ENCODE data around the gene PEAK1. TPM values are rescaled to one million over a fixed set of nuclear protein-coding genes. Genes with fewer than 3 reads are reported as not detected.

Gene PEAK1
- total RNA-seq, 1 experiment from 2014 or later, result 13.8 TPM

GRCh38 chr15:77173487-77173886, 246.4 kb downstream of the PEAK1 start:
- DNase-seq (no peak), ATAC-seq (no peak)
- ChIA-PET CTCF (no interaction called here), POLR2A (ENCODE audit: unreplicated experiment) (no interaction called here)
- Histone ChIP-seq H3K36me3 (ENCODE audit: low read depth, low read length) (no peaks in the 10 kb centered on the region), H3K4me1 (ENCODE audit: insufficient read depth, low read length) (no peaks in the 10 kb centered on the region), H3K9me3 (ENCODE audit: low read length) (no peaks in the 10 kb centered on the region), H3F3A (ENCODE audit: low read length, unreplicated experiment) (no peaks in the 10 kb centered on the region), H3K9ac (ENCODE audit: low read length) (no peak overlapping the region), H3K9me2 (replicated peaks; ENCODE audit: low read length) (no peaks in the 10 kb centered on the region), H3K79me2 (ENCODE audit: low read length) (no peaks in the 10 kb centered on the region), H3K4me2 (ENCODE audit: low read length) (no peak overlapping the region), H3K27ac (ENCODE audit: low read length) (no peak overlapping the region), H3K27me3 (ENCODE audit: low read length) (no peaks in the 10 kb centered on the region), H2AFZ (ENCODE audit: low read length) (no peak overlapping the region), H4K20me1 (ENCODE audit: low read length) (no peaks in the 10 kb centered on the region), H3K4me3 (ENCODE audit: low read length) (no peak overlapping the region)
- intact Hi-C loops (cut with micrococcal nuclease), result no loop called here
- BruUV-seq (replicated peaks), result no TSS peak
- TF ChIP-seq EZH2phosphoT487 (IDR thresholded peaks at IDR 0.05; ENCODE audit: borderline replicate concordance, low read length) (no peak), EZH2 (IDR thresholded peaks at IDR 0.05; ENCODE audit: low read length, unreplicated experiment) (no peak), CTCF (conservative IDR thresholded peaks at IDR 0.05; ENCODE audit: low read depth, low read length) (no peak)

DNA sequence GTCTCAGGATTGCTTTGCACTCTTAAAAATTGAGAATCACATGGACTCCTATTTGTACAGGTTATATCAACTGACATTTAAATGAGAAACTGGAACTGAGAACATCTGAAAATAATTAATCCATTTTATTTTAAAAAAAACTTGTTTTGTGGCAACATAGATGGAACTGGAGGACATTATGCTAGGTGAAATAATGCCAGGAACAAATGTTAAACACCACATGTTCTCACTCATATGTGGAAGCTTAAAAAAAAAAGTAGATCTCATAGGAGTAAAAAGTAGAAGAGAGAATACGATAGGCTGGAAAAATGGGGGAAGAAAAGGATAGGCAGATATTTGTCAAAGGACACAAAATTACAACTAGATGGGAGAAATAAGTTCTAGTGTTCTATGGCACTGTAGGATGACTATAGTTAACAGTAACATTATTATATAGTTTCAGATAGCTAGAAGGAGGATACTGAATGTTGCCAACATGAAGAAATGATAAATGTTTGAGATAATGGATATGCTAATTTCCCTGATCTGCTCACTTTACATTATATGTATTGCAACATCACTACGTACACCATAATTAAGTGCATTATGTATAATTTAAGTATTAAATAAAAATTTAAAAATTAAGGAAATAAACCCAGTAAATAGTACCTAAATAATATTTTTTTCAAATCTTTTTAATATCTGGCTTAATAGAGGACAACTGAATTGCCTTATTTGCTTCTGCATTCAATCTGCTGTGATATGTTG, 248.5 kb downstream of the PEAK1 start:
- no peaks in the 10 kb centered on the region for H3K79me2 ChIP-seq (ENCODE audit: low read length)
- H3F3A ChIP-seq (ENCODE audit: low read length, unreplicated experiment), result no peaks in the 10 kb centered on the region
- H3K36me3 ChIP-seq (ENCODE audit: low read depth, low read length), result no peaks in the 10 kb centered on the region
- intact Hi-C loops (cut with micrococcal nuclease), result no loop called here
- H3K4me2 ChIP-seq (ENCODE audit: low read length), result no peak overlapping the region
- CTCF ChIA-PET, result no interaction called here
- H3K4me1 ChIP-seq (ENCODE audit: insufficient read depth, low read length), result no peaks in the 10 kb centered on the region
- POLR2A ChIA-PET (ENCODE audit: unreplicated experiment), result no interaction called here
- H3K9me2 ChIP-seq (replicated peaks; ENCODE audit: low read length), result no peaks in the 10 kb centered on the region
- no peak for DNase-seq
- TF ChIP-seq CTCF (conservative IDR thresholded peaks at IDR 0.05; ENCODE audit: low read depth, low read length) (no peak), EZH2phosphoT487 (IDR thresholded peaks at IDR 0.05; ENCODE audit: borderline replicate concordance, low read length) (no peak), EZH2 (IDR thresholded peaks at IDR 0.05; ENCODE audit: low read length, unreplicated experiment) (no peak)
- no peak overlapping the region for H3K27ac ChIP-seq (ENCODE audit: low read length)
- no peak overlapping the region for H3K9ac ChIP-seq (ENCODE audit: low read length)
- H2AFZ ChIP-seq (ENCODE audit: low read length), result no peak overlapping the region
- H4K20me1 ChIP-seq (ENCODE audit: low read length), result no peaks in the 10 kb centered on the region
- H3K27me3 ChIP-seq (ENCODE audit: low read length), result no peaks in the 10 kb centered on the region
- no peak for ATAC-seq
- H3K9me3 ChIP-seq (ENCODE audit: low read length), result no peaks in the 10 kb centered on the region
- no peak overlapping the region for H3K4me3 ChIP-seq (ENCODE audit: low read length)
- no TSS peak for BruUV-seq (replicated peaks)

DNA sequence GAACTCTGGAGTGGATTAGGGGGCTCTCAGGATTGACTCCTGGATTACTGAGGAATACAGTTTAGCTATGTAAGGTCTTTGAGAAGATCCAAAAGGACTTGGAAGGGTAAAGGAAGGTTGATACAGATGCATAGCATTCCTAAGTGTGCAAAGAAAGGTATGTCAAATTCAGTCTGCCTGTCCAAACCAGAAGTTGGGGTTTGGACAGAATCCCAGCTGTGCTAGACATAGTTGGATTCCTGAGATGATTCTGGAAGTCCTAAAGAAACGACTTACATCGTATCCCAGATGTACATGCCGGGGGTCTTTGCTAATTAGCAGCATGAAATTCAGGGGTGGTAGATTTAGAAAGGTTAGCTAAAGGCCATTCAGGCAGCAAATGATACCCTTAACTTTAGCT, 251.3 kb downstream of the PEAK1 start:
- ChIA-PET CTCF (no interaction called here), POLR2A (ENCODE audit: unreplicated experiment) (no interaction called here)
- no peak for ATAC-seq
- no peaks in the 10 kb centered on the region for H3K79me2 ChIP-seq (ENCODE audit: low read length)
- no TSS peak for BruUV-seq (replicated peaks)
- no peaks in the 10 kb centered on the region for H3F3A ChIP-seq (ENCODE audit: low read length, unreplicated experiment)
- H3K4me3 ChIP-seq (ENCODE audit: low read length), result no peak overlapping the region
- no peaks in the 10 kb centered on the region for H3K27me3 ChIP-seq (ENCODE audit: low read length)
- H4K20me1 ChIP-seq (ENCODE audit: low read length), result no peaks in the 10 kb centered on the region
- no peaks in the 10 kb centered on the region for H3K9me2 ChIP-seq (replicated peaks; ENCODE audit: low read length)
- intact Hi-C loops (cut with micrococcal nuclease), result no loop called here
- no peaks in the 10 kb centered on the region for H3K4me1 ChIP-seq (ENCODE audit: insufficient read depth, low read length)
- no peak overlapping the region for H3K9ac ChIP-seq (ENCODE audit: low read length)
- H3K36me3 ChIP-seq (ENCODE audit: low read depth, low read length), result no peaks in the 10 kb centered on the region
- no peak for DNase-seq
- H3K9me3 ChIP-seq (ENCODE audit: low read length), result no peaks in the 10 kb centered on the region
- no peak overlapping the region for H2AFZ ChIP-seq (ENCODE audit: low read length)
- no peak overlapping the region for H3K27ac ChIP-seq (ENCODE audit: low read length)
- no peak overlapping the region for H3K4me2 ChIP-seq (ENCODE audit: low read length)
- no peak for TF ChIP-seq EZH2 (IDR thresholded peaks at IDR 0.05; ENCODE audit: low read length, unreplicated experiment)
- TF ChIP-seq EZH2phosphoT487 (IDR thresholded peaks at IDR 0.05; ENCODE audit: borderline replicate concordance, low read length), result no peak
- TF ChIP-seq CTCF (conservative IDR thresholded peaks at IDR 0.05; ENCODE audit: low read depth, low read length), result no peak

All from PC-3 (cell line).